Measurements from ENCODE around the gene LDHD. TPM values are rescaled to one million over a fixed set of nuclear protein-coding genes. Genes with fewer than 3 reads are reported as not detected.

The LDHD gene
- total RNA-seq, 4 donors from 2014 or later, result 10.2 to 41.3 (median 26.3) TPM

- Histone ChIP-seq H3K9me3 (no peaks in the 10 kb centered on the region), H3K27me3 (no peaks in the 10 kb centered on the region), H3K4me1 (peaks cover 29 to 46% of the 10 kb centered on the region in 2 donors), H3K27ac (no peak overlapping the region), H3K36me3 (no peaks in the 10 kb centered on the region), H3K4me3 (replicated peaks in 1 of 3) (no peak overlapping the region)
- 87 to 96% methylated on average over 3 of the region's 3 CpGs for WGBS, 2 donors
- no peak for TF ChIP-seq POLR2A (IDR thresholded peaks at IDR 0.05)
- TF ChIP-seq CTCF (IDR thresholded peaks at IDR 0.05), result no peak
- intact Hi-C loops (cut with DNase I), result no loop called here
- DNase-seq, result no peak
Observed at GRCh38 chr16:75071621-75072020, 45.0 kb downstream of the LDHD start.

GRCh38 chr16:75070012-75070841 lies 46.4 kb downstream of the LDHD start:
- Histone ChIP-seq H3K4me3 (replicated peaks in 1 of 3) (no peak overlapping the region), H3K36me3 (no peaks in the 10 kb centered on the region), H3K4me1 (peaks cover 33 to 51% of the 10 kb centered on the region in 2 donors), H3K27me3 (no peaks in the 10 kb centered on the region), H3K27ac (no peak overlapping the region), H3K9me3 (no peaks in the 10 kb centered on the region)
- no peak for DNase-seq
- WGBS, 2 donors, result 77 to 81% methylated on average over 11 of the region's 11 CpGs
- intact Hi-C loops (cut with DNase I), result no loop called here
- TF ChIP-seq CTCF (IDR thresholded peaks at IDR 0.05) (no peak), POLR2A (IDR thresholded peaks at IDR 0.05) (no peak)

- no peak overlapping the region for H3K4me3 ChIP-seq (replicated peaks in 1 of 3)
- DNase-seq, result no peak
- intact Hi-C loops (cut with DNase I), result no loop called here
- WGBS, 2 donors, result 74 to 84% methylated on average over 10 of the region's 10 CpGs
- H3K9me3 ChIP-seq, result no peaks in the 10 kb centered on the region
- TF ChIP-seq CTCF (IDR thresholded peaks at IDR 0.05) (no peak), POLR2A (IDR thresholded peaks at IDR 0.05) (no peak)
- peaks cover 48 to 59% of the 10 kb centered on the region in 2 donors for H3K4me1 ChIP-seq
- H3K27me3 ChIP-seq, result no peaks in the 10 kb centered on the region
- H3K27ac ChIP-seq, result peak overlapping the region in 2 of 3 donors; percentile 81 to 85
- H3K36me3 ChIP-seq, result no peaks in the 10 kb centered on the region
Observed at GRCh38 chr16:75068085-75069031, 48.2 kb downstream of the LDHD start.

- WGBS, 2 donors, result 69 to 70% methylated on average over 6 of the region's 6 CpGs
- peak; percentile 45 to 58 for DNase-seq
- Histone ChIP-seq H3K4me1 (peaks cover 62 to 74% of the 10 kb centered on the region in 2 donors), H3K36me3 (no peaks in the 10 kb centered on the region), H3K9me3 (no peaks in the 10 kb centered on the region), H3K4me3 (replicated peaks in 1 of 3) (no peak overlapping the region), H3K27me3 (no peaks in the 10 kb centered on the region), H3K27ac (peak overlapping the region in 2 of 3 donors; percentile 81 to 85)
- TF ChIP-seq CTCF (IDR thresholded peaks at IDR 0.05) (no peak), POLR2A (IDR thresholded peaks at IDR 0.05) (no peak)
- intact Hi-C loops (cut with DNase I), result no loop called here
Observed at GRCh38 chr16:75066861-75067447, 49.6 kb downstream of the LDHD start.
